Ovary (tissue), 9 donors: ENCODE data around the gene TOM1L2. TPM values are rescaled to one million over a fixed set of nuclear protein-coding genes. Genes with fewer than 3 reads are reported as not detected.

ENCODE experiments used
- DNase-seq, 5 donors: peaks; one replicate each; pipeline ENCODE4 v3.0.0-alpha.2; 2019 to 2020
- H3K27ac ChIP-seq, 2 donors: fragments of 200-600 bp; one replicate each; pipeline versions ENCODE4 v1.5.1 to v1.8.0; 2019 to 2022
- H3K27me3 ChIP-seq: fragments of 200-600 bp; one replicate; pipeline ENCODE4 v1.8.0; 2022
- H3K36me3 ChIP-seq: fragments of 200-600 bp; sonication (generic); one replicate; pipeline ENCODE4 v1.5.1; 2019
- H3K4me1 ChIP-seq: one replicate; pipeline ENCODE4 v1.8.1; 2013; ENCODE audit warnings: mild to moderate bottlenecking, moderate library complexity; ENCODE audit not compliant: insufficient read depth
- H3K4me3 ChIP-seq: fragments of 200-600 bp; sonication (generic); one replicate; pipeline ENCODE4 v1.5.1; 2017
- H3K9me3 ChIP-seq, 2 donors: fragments of 200-600 bp in 1 of 2; sonication (generic) in 1 of 2; one replicate each; pipeline versions ENCODE4 v1.5.1 to v1.8.1; 2013 to 2019; ENCODE audit warnings: mild to moderate bottlenecking in 1 of 2, moderate library complexity in 1 of 2
- EP300 ChIP-seq: sonication (generic); formaldehyde crosslinking; IDR thresholded peaks from one replicate; pipeline ENCODE4 v1.6.1; 2017; ENCODE audit warnings: antibody characterized with exemption
- POLR2A ChIP-seq: fragments of 450-650 bp; IDR thresholded peaks from one replicate; pipeline ENCODE4 v1.6.1; 2017; ENCODE audit warnings: antibody characterized with exemption, mild to moderate bottlenecking, moderate library complexity
- WGBS, 3 donors: extraction: QIAGEN DNeasy Blood & Tissue Kit in 1 of 3; methylation state at CpG; one replicate each; pipeline versions ENCODE4 v1.1.5 to v1.1.7; 2013 to 2017; 5-methylcytosine and 5-hydroxymethylcytosine counted together
- intact Hi-C, 4 donors: fragments of 100-400 bp; cut with DNase I; formaldehyde crosslinking; loops; one replicate each; pipeline versions ENCODE4 v1.11.0 to v1.15.1; 2022 to 2023
- polyA plus RNA-seq, 2 donors: library from polyadenylated mRNA; stranded (reverse); fragments of 200-250 nt in 1 of 2; fragments of 350-450 nt in 1 of 2; fragmentation: Illumina TruSeq in 1 of 2; extraction: RNeasy Lipid Tissue Mini Kit (QIAGEN cat#74804) in 1 of 2; gene quantifications; one replicate each; pipeline ENCODE4 v1.2.3, GENCODE V29; 2013 to 2014
- total RNA-seq, 7 donors: library from RNA; depleted of rRNA in 2 of 7; stranded (reverse); fragments of >200 nt in 2 of 7; fragmentation: NEBNext Ultra II Directional in 3 of 7; extraction: Animal tissue kit (Norgen Biotek cat#: 25700) in 3 of 7; gene quantifications; one replicate each; pipeline versions ENCODE4 v1.1.0 to v1.2.4, GENCODE V29; 2016 to 2023
- TF ChIP-seq, protein P1 (sequence below), 3 donors: fragments of 450-650 bp in 2 of 3; fragments of 200-600 bp in 1 of 3; IDR thresholded peaks; one replicate each; pipeline versions ENCODE4 v1.5.1 to v1.8.0; 2016 to 2022; ENCODE audit warnings: antibody characterized with exemption in 3 of 3, mild to moderate bottlenecking in 1 of 3
- donor health status: DM: no; HTN: no; CAD: no; lungs with moderate emphysema.
- donor health status: DM: no; HTN: no; CAD: no.
- donor health status: Bipolar disorder and iron deficiency.
- donor health status: DM: yes; HTN: yes; CAD: no.
- donor health status: DM: no; HTN: no; CAD: no.
- donor health status: DM: yes; HTN: yes; CAD: no.

Gene TOM1L2
- total and polyA plus RNA-seq, 9 donors: 25.6 to 62.5 (median 45.9) TPM

DNA sequence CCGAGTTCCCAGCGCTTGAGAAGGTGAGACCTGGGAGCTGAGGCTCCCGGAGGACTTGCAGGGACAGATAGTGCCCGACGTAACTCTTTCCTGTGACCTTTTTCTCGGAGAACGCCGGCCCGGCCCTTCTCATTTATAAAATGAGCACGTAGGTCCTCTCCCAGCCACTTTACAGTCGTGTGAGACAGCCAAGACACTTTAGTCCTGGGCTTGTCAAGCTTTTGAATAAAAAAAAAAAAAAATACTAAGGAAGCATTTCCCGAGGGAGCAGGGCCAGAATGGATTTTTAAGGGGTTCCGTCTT is 703 bp upstream of the TOM1L2 start:
- no peaks in the 10 kb centered on the region for H3K27me3 ChIP-seq
- no peak for DNase-seq
- TF ChIP-seq EP300 (no peak), POLR2A (peak; percentile 15)
- intact Hi-C loops: no loop called here
- peak overlapping the region; percentile 37 for H3K4me3 ChIP-seq
- H3K4me1 ChIP-seq: peaks cover 9% of the 10 kb centered on the region
- H3K9me3 ChIP-seq: no peaks in the 10 kb centered on the region
- H3K27ac ChIP-seq: no peak overlapping the region
- WGBS, 3 donors: 2% methylated on average over 13 of the region's 13 CpGs
- no peaks in the 10 kb centered on the region for H3K36me3 ChIP-seq

DNA sequence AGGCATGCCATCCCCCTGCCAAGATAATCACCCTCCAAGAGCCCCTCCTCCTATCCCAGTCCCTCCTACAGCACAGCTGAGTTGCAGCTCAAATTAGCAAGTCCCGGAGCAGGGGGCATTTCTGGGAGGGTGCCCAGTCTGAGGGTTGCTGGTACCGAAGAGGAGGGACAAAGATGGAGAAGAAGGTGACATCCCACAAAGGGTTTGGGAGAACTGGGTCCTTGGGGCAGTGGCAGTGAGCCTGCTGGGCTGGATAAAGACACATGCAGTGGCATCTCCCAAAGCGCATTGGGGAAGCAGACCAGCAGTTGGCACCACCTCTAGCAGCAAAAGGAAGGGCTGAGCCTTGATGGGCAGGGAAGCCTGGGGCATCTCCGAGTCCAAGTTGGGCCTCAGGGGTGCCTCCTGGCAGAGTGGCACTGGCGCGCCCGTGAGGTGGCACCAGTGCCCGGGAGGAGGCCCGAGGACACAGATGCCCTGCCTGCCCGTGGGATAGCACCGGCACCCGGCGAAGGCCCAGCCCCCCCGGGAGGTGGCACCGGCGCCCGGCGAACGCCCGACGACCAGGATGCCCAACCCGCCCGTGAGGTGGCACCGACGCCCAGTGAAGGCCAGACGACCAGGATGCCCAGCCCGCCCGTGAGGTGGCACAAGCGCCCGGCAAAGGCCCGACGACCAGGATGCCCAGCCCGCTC is 622 bp downstream of the TOM1L2 start:
- Histone ChIP-seq H3K4me1 (peaks cover 9% of the 10 kb centered on the region), H3K27me3 (no peaks in the 10 kb centered on the region), H3K36me3 (no peaks in the 10 kb centered on the region), H3K9me3 (no peaks in the 10 kb centered on the region), H3K4me3 (peak overlapping the region; percentile 97), H3K27ac (peak overlapping the region; percentile 63 to 74)
- TF ChIP-seq EP300: no peak
- no peak for TF ChIP-seq POLR2A
- TF ChIP-seq, protein P1, sequence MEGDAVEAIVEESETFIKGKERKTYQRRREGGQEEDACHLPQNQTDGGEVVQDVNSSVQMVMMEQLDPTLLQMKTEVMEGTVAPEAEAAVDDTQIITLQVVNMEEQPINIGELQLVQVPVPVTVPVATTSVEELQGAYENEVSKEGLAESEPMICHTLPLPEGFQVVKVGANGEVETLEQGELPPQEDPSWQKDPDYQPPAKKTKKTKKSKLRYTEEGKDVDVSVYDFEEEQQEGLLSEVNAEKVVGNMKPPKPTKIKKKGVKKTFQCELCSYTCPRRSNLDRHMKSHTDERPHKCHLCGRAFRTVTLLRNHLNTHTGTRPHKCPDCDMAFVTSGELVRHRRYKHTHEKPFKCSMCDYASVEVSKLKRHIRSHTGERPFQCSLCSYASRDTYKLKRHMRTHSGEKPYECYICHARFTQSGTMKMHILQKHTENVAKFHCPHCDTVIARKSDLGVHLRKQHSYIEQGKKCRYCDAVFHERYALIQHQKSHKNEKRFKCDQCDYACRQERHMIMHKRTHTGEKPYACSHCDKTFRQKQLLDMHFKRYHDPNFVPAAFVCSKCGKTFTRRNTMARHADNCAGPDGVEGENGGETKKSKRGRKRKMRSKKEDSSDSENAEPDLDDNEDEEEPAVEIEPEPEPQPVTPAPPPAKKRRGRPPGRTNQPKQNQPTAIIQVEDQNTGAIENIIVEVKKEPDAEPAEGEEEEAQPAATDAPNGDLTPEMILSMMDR (IDR thresholded peaks at IDR 0.05): no peak
- DNase-seq: peak in 4 of 5 donors; percentile 37 to 57 (median 50)
- WGBS, 3 donors: 1 to 4% (median 2%) methylated on average over 14 to 33 of the region's 33 CpGs
- intact Hi-C loops: no loop called here

DNA sequence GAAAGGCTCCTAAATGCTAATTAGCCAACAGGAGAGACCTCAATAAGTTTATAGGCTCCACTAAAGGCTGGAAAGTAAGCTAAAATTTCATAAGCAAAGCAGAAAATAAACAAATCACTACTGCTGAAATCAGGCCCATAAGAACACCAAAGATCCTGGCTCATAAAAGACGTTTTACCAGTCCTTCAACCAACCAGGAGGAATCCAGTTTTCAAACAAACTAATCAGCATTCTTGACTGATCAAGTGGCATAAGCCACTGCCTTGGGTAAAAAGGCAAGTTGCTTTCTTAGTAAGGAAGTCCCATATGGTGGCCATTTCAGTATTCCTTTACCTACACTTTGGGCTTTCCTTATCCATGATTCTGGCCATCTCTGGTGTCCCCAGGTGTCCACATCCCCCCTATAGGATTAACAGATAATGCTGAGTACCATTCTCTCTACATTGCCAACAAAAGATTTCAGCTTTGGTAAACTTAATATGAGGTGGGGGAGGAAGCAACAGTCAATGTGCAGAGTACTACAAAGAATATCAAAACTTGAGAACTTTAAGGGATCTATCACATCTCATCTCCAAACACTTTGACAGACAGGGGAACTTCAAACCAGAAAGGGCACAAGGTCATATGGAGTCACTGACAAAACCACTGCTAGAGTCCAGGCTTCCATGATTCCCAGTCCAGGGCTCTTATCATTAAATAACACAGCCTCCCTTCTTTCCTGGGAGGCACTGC is 1.3 kb downstream of the TOM1L2 start:
- Histone ChIP-seq H3K9me3 (no peaks in the 10 kb centered on the region), H3K27me3 (no peaks in the 10 kb centered on the region), H3K27ac (no peak overlapping the region), H3K36me3 (no peaks in the 10 kb centered on the region), H3K4me1 (peaks cover 9% of the 10 kb centered on the region), H3K4me3 (peak overlapping the region; percentile 97)
- TF ChIP-seq POLR2A (no peak), EP300 (no peak)
- TF ChIP-seq, protein P1 (IDR thresholded peaks at IDR 0.05): no peak
- no peak for DNase-seq
- intact Hi-C loops: no loop called here
- 30 to 42% (median 32%) methylated on average over 1 of the region's 1 CpG for WGBS, 3 donors

DNA sequence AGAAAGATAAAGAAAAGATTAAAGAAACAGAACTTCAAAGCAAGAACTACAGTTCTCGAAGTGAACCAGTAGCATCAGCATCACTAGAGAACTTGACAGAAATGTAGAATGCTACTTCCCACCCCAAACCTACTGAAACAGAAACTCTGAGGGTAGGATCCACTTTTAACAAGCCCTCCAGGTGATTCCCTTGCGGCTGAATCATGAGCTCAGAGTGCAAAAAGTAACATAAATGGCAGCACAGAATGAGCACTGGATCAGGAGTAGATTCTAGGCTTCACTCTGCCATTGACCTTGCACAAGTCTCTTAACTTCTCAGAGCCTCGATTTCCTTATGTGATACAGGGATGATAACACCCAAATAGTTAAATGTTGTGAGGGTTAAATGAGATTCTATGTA is 5.8 kb downstream of the TOM1L2 start:
- 83 to 93% (median 88%) methylated on average over 3 of the region's 3 CpGs for WGBS, 3 donors
- Histone ChIP-seq H3K9me3 (no peaks in the 10 kb centered on the region), H3K36me3 (no peaks in the 10 kb centered on the region), H3K4me1 (peaks cover 7% of the 10 kb centered on the region), H3K27me3 (no peaks in the 10 kb centered on the region), H3K4me3 (no peak overlapping the region), H3K27ac (no peak overlapping the region)
- no peak for TF ChIP-seq EP300
- no peak for TF ChIP-seq POLR2A
- TF ChIP-seq, protein P1 (IDR thresholded peaks at IDR 0.05): no peak
- intact Hi-C loops: no loop called here
- DNase-seq: no peak

DNA sequence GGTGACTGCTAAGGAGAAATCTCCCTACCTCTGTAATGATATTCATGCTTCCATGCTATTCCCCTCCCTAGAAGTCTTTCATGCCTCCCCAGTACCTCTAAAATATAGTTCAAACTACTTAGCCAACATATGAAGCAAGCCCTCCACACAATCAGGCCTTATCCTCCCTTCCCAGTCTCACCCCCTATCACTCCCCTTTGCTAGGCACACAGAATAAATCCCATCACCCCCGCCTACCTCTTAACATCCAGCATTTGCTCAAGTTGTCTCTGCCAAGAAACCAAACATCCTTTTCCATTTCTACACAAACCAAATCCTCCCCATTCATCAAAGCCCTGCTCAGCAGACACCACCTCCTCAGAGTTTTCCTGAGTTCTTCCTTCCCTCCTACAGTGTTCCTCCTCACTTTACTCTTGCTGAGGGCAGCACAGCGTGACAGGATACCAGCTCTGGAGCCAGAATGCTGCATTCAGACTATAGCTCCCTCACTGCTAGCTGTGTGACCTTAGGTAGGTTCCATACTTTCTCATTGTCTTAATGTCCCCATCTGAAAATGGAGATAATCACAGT is 7.0 kb downstream of the TOM1L2 start:
- H3K27me3 ChIP-seq: no peaks in the 10 kb centered on the region
- peaks cover 1% of the 10 kb centered on the region for H3K4me1 ChIP-seq
- no peak overlapping the region for H3K27ac ChIP-seq
- no peak for DNase-seq
- no peaks in the 10 kb centered on the region for H3K9me3 ChIP-seq
- TF ChIP-seq, protein P1 (IDR thresholded peaks at IDR 0.05): no peak
- TF ChIP-seq POLR2A (no peak), EP300 (no peak)
- no peak overlapping the region for H3K4me3 ChIP-seq
- no peaks in the 10 kb centered on the region for H3K36me3 ChIP-seq
- WGBS, 3 donors: 94% methylated on average over 2 of the region's 2 CpGs
- intact Hi-C loops: no loop called here
